ENCODE measurements around the gene RALGAPB.

The RALGAPB gene

DNA sequence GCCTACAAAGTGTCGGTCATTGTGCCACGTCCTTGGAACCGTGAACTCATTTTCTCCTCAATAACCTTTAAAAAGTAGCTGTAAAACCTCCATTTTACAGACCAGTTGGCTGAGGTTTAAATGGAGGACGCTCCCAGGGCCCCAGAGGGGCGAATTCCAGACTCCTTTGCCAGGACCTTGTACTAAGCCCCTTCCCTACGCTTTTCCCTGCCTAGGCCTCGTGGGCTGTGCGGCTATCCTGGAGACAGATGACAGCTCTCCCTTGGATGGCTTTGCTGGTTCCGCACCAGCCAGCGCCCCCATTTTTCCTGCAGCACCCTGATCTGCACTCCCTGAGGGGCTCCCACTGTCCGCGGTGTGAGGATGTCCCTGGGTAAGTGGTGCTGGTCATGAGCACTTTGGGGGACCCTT lies 25.4 kb upstream of the RALGAPB start:
- H3F3A ChIP-seq (ENCODE audit: insufficient read depth, low read length) = no peaks in the 10 kb centered on the region
- peak overlapping the region; percentile 95 for H3K4me2 ChIP-seq (ENCODE audit: low read depth, low read length)
- H3K27me3 ChIP-seq (replicated peaks; ENCODE audit: insufficient read depth, low read length) = no peaks in the 10 kb centered on the region
- H3K9ac ChIP-seq (ENCODE audit: low read length) = peak overlapping the region; percentile 99
- peak overlapping the region; percentile 93 for H2AFZ ChIP-seq (ENCODE audit: low read length)
- no peaks in the 10 kb centered on the region for H3K9me3 ChIP-seq (replicated peaks; ENCODE audit: insufficient read depth, low read length)
- no peaks in the 10 kb centered on the region for H4K20me1 ChIP-seq (ENCODE audit: insufficient read depth, low read length)
- no peaks in the 10 kb centered on the region for H3K9me2 ChIP-seq (replicated peaks; ENCODE audit: insufficient read depth, low read length)
- no peak overlapping the region for H3K27ac ChIP-seq (ENCODE audit: low read length)
- no peak for DNase-seq
- H3K79me2 ChIP-seq (ENCODE audit: low read length) = peaks cover 14% of the 10 kb centered on the region
- peak overlapping the region; percentile 99 for H3K4me3 ChIP-seq (ENCODE audit: low read length)
- H3K36me3 ChIP-seq (replicated peaks; ENCODE audit: insufficient read depth, low read length) = no peaks in the 10 kb centered on the region
- peaks cover 12% of the 10 kb centered on the region for H3K4me1 ChIP-seq (ENCODE audit: low read length)
- no peak for TF ChIP-seq EZH2phosphoT487 (IDR thresholded peaks at IDR 0.05; ENCODE audit: low read length)
- no peak for TF ChIP-seq EZH2 (optimal IDR thresholded peaks at IDR 0.05; ENCODE audit: low read depth, low read length)
- TF ChIP-seq, protein P1, sequence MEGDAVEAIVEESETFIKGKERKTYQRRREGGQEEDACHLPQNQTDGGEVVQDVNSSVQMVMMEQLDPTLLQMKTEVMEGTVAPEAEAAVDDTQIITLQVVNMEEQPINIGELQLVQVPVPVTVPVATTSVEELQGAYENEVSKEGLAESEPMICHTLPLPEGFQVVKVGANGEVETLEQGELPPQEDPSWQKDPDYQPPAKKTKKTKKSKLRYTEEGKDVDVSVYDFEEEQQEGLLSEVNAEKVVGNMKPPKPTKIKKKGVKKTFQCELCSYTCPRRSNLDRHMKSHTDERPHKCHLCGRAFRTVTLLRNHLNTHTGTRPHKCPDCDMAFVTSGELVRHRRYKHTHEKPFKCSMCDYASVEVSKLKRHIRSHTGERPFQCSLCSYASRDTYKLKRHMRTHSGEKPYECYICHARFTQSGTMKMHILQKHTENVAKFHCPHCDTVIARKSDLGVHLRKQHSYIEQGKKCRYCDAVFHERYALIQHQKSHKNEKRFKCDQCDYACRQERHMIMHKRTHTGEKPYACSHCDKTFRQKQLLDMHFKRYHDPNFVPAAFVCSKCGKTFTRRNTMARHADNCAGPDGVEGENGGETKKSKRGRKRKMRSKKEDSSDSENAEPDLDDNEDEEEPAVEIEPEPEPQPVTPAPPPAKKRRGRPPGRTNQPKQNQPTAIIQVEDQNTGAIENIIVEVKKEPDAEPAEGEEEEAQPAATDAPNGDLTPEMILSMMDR (IDR thresholded peaks at IDR 0.05; ENCODE audit: low read length) = no peak

DNA sequence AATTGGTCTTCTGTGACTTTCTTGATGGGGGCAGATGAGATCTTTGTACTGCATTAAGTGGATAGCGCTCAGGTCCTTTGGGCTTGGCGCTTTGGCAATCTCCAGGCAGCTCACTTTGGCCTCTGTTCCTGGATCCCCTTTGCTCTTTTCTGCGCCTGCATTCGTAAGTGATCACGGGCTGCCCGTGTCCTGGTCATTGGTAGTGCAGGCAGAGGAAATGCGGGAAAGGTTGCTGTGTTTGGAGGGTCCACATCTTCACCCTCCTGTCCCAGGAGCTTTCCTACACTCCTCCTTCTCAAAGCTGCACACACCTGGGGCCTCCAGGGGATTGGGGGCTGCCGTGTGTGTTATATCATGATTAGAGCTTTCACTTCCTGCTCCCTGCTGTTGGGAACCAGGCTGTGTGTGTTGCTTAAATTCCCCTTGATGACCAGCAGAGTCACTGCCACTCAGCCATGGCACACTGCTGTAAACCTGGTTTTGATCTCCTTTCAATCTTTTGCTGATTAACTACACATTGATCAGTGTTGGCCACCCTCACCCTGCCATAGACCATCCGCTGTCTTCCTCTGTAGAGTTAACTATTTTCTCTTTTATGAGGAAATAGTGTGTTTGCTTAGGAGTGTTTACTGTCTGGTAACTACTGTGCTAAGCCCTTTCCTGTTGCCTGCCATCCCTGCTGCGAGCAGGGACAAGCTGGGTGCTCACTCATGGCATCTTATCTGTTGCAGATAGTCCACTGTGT lies 24.5 kb upstream of the RALGAPB start:
- H3K4me2 ChIP-seq (ENCODE audit: low read depth, low read length) = peak overlapping the region; percentile 95; the same call in 1 of the 2 replicates
- peaks cover 14% of the 10 kb centered on the region for H3K79me2 ChIP-seq (ENCODE audit: low read length)
- H3K4me1 ChIP-seq (ENCODE audit: low read length) = peaks cover 17% of the 10 kb centered on the region
- H3K27ac ChIP-seq (ENCODE audit: low read length) = no peak overlapping the region
- no peak overlapping the region for H2AFZ ChIP-seq (ENCODE audit: low read length)
- H4K20me1 ChIP-seq (ENCODE audit: insufficient read depth, low read length) = no peaks in the 10 kb centered on the region
- no peak overlapping the region for H3K4me3 ChIP-seq (ENCODE audit: low read length)
- no peaks in the 10 kb centered on the region for H3K27me3 ChIP-seq (replicated peaks; ENCODE audit: insufficient read depth, low read length)
- H3K9ac ChIP-seq (ENCODE audit: low read length) = no peak overlapping the region
- DNase-seq = no peak
- no peaks in the 10 kb centered on the region for H3K36me3 ChIP-seq (replicated peaks; ENCODE audit: insufficient read depth, low read length)
- peaks cover 4% of the 10 kb centered on the region for H3F3A ChIP-seq (ENCODE audit: insufficient read depth, low read length)
- no peaks in the 10 kb centered on the region for H3K9me2 ChIP-seq (replicated peaks; ENCODE audit: insufficient read depth, low read length)
- H3K9me3 ChIP-seq (replicated peaks; ENCODE audit: insufficient read depth, low read length) = no peaks in the 10 kb centered on the region
- TF ChIP-seq EZH2 (optimal IDR thresholded peaks at IDR 0.05; ENCODE audit: low read depth, low read length) (no peak), EZH2phosphoT487 (IDR thresholded peaks at IDR 0.05; ENCODE audit: low read length) (no peak)
- TF ChIP-seq, protein P1 (IDR thresholded peaks at IDR 0.05; ENCODE audit: low read length) = no peak

DNA sequence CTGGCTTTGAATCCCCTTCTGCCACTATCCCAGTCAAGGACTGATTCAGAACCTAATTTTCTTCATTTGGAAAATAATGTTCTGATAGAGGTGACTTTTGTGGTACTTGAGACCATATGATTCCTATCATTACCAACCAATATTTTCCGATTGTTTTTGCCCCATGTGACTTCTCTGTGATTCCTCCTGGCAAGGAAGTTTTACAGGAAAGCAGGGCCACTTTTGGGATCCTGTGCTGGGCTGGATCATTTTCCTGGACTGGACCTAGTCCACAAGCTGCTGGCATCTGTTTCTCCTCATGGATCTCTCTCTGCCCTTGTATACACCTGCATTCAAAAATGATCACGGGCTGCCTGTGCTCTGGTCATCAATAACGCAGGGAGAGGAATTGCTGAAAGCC lies 23.6 kb upstream of the RALGAPB start:
- Histone ChIP-seq H3F3A (ENCODE audit: insufficient read depth, low read length) (peaks cover 12% of the 10 kb centered on the region), H3K79me2 (ENCODE audit: low read length) (peaks cover 14% of the 10 kb centered on the region), H3K4me1 (ENCODE audit: low read length) (peaks cover 24% of the 10 kb centered on the region), H2AFZ (ENCODE audit: low read length) (no peak overlapping the region), H3K27ac (ENCODE audit: low read length) (no peak overlapping the region), H4K20me1 (ENCODE audit: insufficient read depth, low read length) (no peaks in the 10 kb centered on the region), H3K27me3 (replicated peaks; ENCODE audit: insufficient read depth, low read length) (no peaks in the 10 kb centered on the region), H3K9ac (ENCODE audit: low read length) (no peak overlapping the region), H3K4me3 (ENCODE audit: low read length) (no peak overlapping the region), H3K9me2 (replicated peaks; ENCODE audit: insufficient read depth, low read length) (no peaks in the 10 kb centered on the region), H3K9me3 (replicated peaks; ENCODE audit: insufficient read depth, low read length) (no peaks in the 10 kb centered on the region), H3K36me3 (replicated peaks; ENCODE audit: insufficient read depth, low read length) (no peaks in the 10 kb centered on the region), H3K4me2 (ENCODE audit: low read depth, low read length) (no peak overlapping the region)
- TF ChIP-seq EZH2phosphoT487 (IDR thresholded peaks at IDR 0.05; ENCODE audit: low read length) (no peak), EZH2 (optimal IDR thresholded peaks at IDR 0.05; ENCODE audit: low read depth, low read length) (no peak)
- TF ChIP-seq, protein P1 (IDR thresholded peaks at IDR 0.05; ENCODE audit: low read length) = no peak
- DNase-seq = no peak

All from MM.1S (cell line).